ENCODE measurements around the gene APLF. TPM values are rescaled to one million over a fixed set of nuclear protein-coding genes. Genes with fewer than 3 reads are reported as not detected.
A peak's percentile ranks its signal among the peaks of the same experiment; 100 is the strongest.
"Not testable (repeated sequence)": the region's sequence is repeated elsewhere in the genome, so short reads cannot be mapped to it uniquely, and the experiment has no call there.

The APLF gene
- total RNA-seq, 2 donors from 2014 or later, result 4.9 to 5.8 TPM

GRCh38 chr2:68476454-68476853, 9.1 kb downstream of the APLF start:
- no peaks in the 10 kb centered on the region for H3K9me3 ChIP-seq
- no peak overlapping the region for H3K27ac ChIP-seq
- no peak overlapping the region for H3K4me3 ChIP-seq
- ATAC-seq (ENCODE audit: insufficient number of reproducible peaks, low FRiP score, low read depth), result no peak
- H3K36me3 ChIP-seq, result no peaks in the 10 kb centered on the region
- H3K27me3 ChIP-seq (replicated peaks; ENCODE audit: insufficient read depth), result no peaks in the 10 kb centered on the region
- no peak for DNase-seq (ENCODE audit: low spot score)
- no peak for TF ChIP-seq CTCF (IDR thresholded peaks at IDR 0.05)
- no peaks in the 10 kb centered on the region for H3K4me1 ChIP-seq (ENCODE audit: control insufficient read depth in 1 of 2, low read depth in 2 of 2)

GRCh38 chr2:68478688-68479087, 11.3 kb downstream of the APLF start:
- no peaks in the 10 kb centered on the region for H3K27me3 ChIP-seq (replicated peaks; ENCODE audit: insufficient read depth)

GRCh38 chr2:68482296-68482820, 15.0 kb downstream of the APLF start:
- ATAC-seq (ENCODE audit: insufficient number of reproducible peaks, low FRiP score, low read depth), result no peak
- DNase-seq (ENCODE audit: low spot score), result no peak
- no peaks in the 10 kb centered on the region for H3K27me3 ChIP-seq (replicated peaks; ENCODE audit: insufficient read depth)
- no peaks in the 10 kb centered on the region for H3K9me3 ChIP-seq
- no peaks in the 10 kb centered on the region for H3K4me1 ChIP-seq (ENCODE audit: control insufficient read depth in 1 of 2, low read depth in 2 of 2)
- no peak overlapping the region for H3K4me3 ChIP-seq
- TF ChIP-seq CTCF (IDR thresholded peaks at IDR 0.05), result no peak
- no peak overlapping the region for H3K27ac ChIP-seq
- no peaks in the 10 kb centered on the region for H3K36me3 ChIP-seq

More at GRCh38 chr2:68478688-68479087, 11.3 kb downstream of the APLF start:
- Histone ChIP-seq H3K9me3 (no peaks in the 10 kb centered on the region), H3K27ac (no peak overlapping the region), H3K4me1 (ENCODE audit: control insufficient read depth in 1 of 2, low read depth in 2 of 2) (no peaks in the 10 kb centered on the region), H3K36me3 (no peaks in the 10 kb centered on the region), H3K4me3 (no peak overlapping the region)
- ATAC-seq (ENCODE audit: insufficient number of reproducible peaks, low FRiP score, low read depth), result no peak
- TF ChIP-seq CTCF (IDR thresholded peaks at IDR 0.05), result no peak
- no peak for DNase-seq (ENCODE audit: low spot score)

- H3K36me3 ChIP-seq, result no peaks in the 10 kb centered on the region
- no peaks in the 10 kb centered on the region for H3K27me3 ChIP-seq (replicated peaks; ENCODE audit: insufficient read depth)
- H3K9me3 ChIP-seq, result no peaks in the 10 kb centered on the region
- H3K4me1 ChIP-seq (ENCODE audit: control insufficient read depth in 1 of 2, low read depth in 2 of 2), result no peaks in the 10 kb centered on the region
- ATAC-seq (ENCODE audit: insufficient number of reproducible peaks, low FRiP score, low read depth), result no peak
- DNase-seq (ENCODE audit: low spot score), result no peak
- no peak for TF ChIP-seq CTCF (IDR thresholded peaks at IDR 0.05)
- no peak overlapping the region for H3K4me3 ChIP-seq
- no peak overlapping the region for H3K27ac ChIP-seq
These were observed 15.6 kb downstream of the APLF start for GRCh38 chr2:68483011-68483410.

GRCh38 chr2:68487773-68488355, 20.5 kb downstream of the APLF start:
- Histone ChIP-seq H3K27ac (no peak overlapping the region), H3K27me3 (replicated peaks; ENCODE audit: insufficient read depth) (no peaks in the 10 kb centered on the region), H3K4me3 (no peak overlapping the region), H3K4me1 (ENCODE audit: control insufficient read depth in 1 of 2, low read depth in 2 of 2) (no peaks in the 10 kb centered on the region), H3K36me3 (no peaks in the 10 kb centered on the region), H3K9me3 (no peaks in the 10 kb centered on the region)
- TF ChIP-seq CTCF (IDR thresholded peaks at IDR 0.05), result peak; percentile 42
- ATAC-seq (ENCODE audit: insufficient number of reproducible peaks, low FRiP score, low read depth) (no peak), DNase-seq (ENCODE audit: low spot score) (no peak)

GRCh38 chr2:68488605-68489004, 21.2 kb downstream of the APLF start:
- H3K4me1 ChIP-seq (ENCODE audit: control insufficient read depth in 1 of 2, low read depth in 2 of 2); H3K4me3 ChIP-seq; H3K27ac ChIP-seq; H3K36me3 ChIP-seq; DNase-seq (ENCODE audit: low spot score); H3K9me3 ChIP-seq; H3K27me3 ChIP-seq (replicated peaks; ENCODE audit: insufficient read depth); ATAC-seq (ENCODE audit: insufficient number of reproducible peaks, low FRiP score, low read depth): not testable (repeated sequence)

Data from thoracic aorta (tissue), 2 donors.